Fibroblast of peridontal ligament (primary cell): Measurements from ENCODE around the gene ANKFY1.
A peak's percentile ranks its signal among the peaks of the same experiment; 100 is the strongest.
"Not testable (repeated sequence)": the region's sequence is repeated elsewhere in the genome, so short reads cannot be mapped to it uniquely, and the experiment has no call there.

ENCODE experiments used
- DNase-seq: peaks from one replicate; pipeline ENCODE4 v3.0.0-alpha.2; 2010; ENCODE audit errors: extremely low read depth

Gene ANKFY1

GRCh38 chr17:4220655-4221054 is 43.1 kb downstream of the ANKFY1 start:
- peak; percentile 85 for DNase-seq

- no peak for DNase-seq
These were observed 44.5 kb downstream of the ANKFY1 start for GRCh38 chr17:4219241-4219640.

- no peak for DNase-seq
These were observed 47.8 kb downstream of the ANKFY1 start for GRCh38 chr17:4215882-4216570.

- no peak for DNase-seq
These were observed 49.6 kb downstream of the ANKFY1 start for GRCh38 chr17:4214157-4214556.

- no peak for DNase-seq
These were observed 54.2 kb downstream of the ANKFY1 start for GRCh38 chr17:4209611-4210010.

GRCh38 chr17:4208238-4208637 is 55.5 kb downstream of the ANKFY1 start:
- peak; percentile 90 for DNase-seq

- no peak for DNase-seq
These were observed 56.8 kb downstream of the ANKFY1 start for GRCh38 chr17:4206962-4207361.

GRCh38 chr17:4205917-4206316 is 57.9 kb downstream of the ANKFY1 start:
- no peak for DNase-seq

GRCh38 chr17:4204710-4205173 is 59.0 kb downstream of the ANKFY1 start:
- peak; percentile 98 for DNase-seq

GRCh38 chr17:4204190-4204589 is 59.6 kb downstream of the ANKFY1 start:
- no peak for DNase-seq

- peak; percentile 67 for DNase-seq
These were observed 62.6 kb downstream of the ANKFY1 start for GRCh38 chr17:4201226-4201625.

- peak; percentile 57 for DNase-seq
These were observed 63.9 kb downstream of the ANKFY1 start for GRCh38 chr17:4199818-4200402.

- DNase-seq: no peak
These were observed 64.8 kb downstream of the ANKFY1 start for GRCh38 chr17:4198995-4199394.

GRCh38 chr17:4195306-4195705 is 68.5 kb downstream of the ANKFY1 start:
- DNase-seq: peak; percentile 65

- no peak for DNase-seq
These were observed 69.0 kb downstream of the ANKFY1 start for GRCh38 chr17:4194796-4195195.

- DNase-seq: not testable (repeated sequence)
These were observed 73.0 kb downstream of the ANKFY1 start for GRCh38 chr17:4190791-4191190.

- no peak for DNase-seq
These were observed 74.5 kb downstream of the ANKFY1 start for GRCh38 chr17:4189280-4189679.

GRCh38 chr17:4188076-4188475 is 75.7 kb downstream of the ANKFY1 start:
- no peak for DNase-seq

- no peak for DNase-seq
These were observed 76.7 kb downstream of the ANKFY1 start for GRCh38 chr17:4187076-4187475.

- DNase-seq: no peak
These were observed 77.4 kb downstream of the ANKFY1 start for GRCh38 chr17:4186357-4186881.

GRCh38 chr17:4185656-4186055 is 78.1 kb downstream of the ANKFY1 start:
- DNase-seq: no peak

- no peak for DNase-seq
These were observed 79.0 kb downstream of the ANKFY1 start for GRCh38 chr17:4184811-4185210.

GRCh38 chr17:4182043-4182442 is 81.7 kb downstream of the ANKFY1 start:
- DNase-seq: no peak
